Endodermal cell (in vitro differentiated cells): ENCODE data around the gene NTRK3. TPM values are rescaled to one million over a fixed set of nuclear protein-coding genes. Genes with fewer than 3 reads are reported as not detected.

ENCODE experiments used
- DNase-seq: peaks from one replicate; pipeline ENCODE4 v3.0.0-alpha.2; 2017
- H3K27ac ChIP-seq: 2 replicates; pipeline ENCODE4 v1.5.1; 2013; ENCODE audit warnings: mild to moderate bottlenecking, low read depth, low read length, moderate library complexity
- H3K27me3 ChIP-seq: 2 replicates; pipeline ENCODE4 v1.6.1; 2013; ENCODE audit warnings: mild to moderate bottlenecking, low read length, moderate library complexity; ENCODE audit not compliant: insufficient read depth, control insufficient read depth, poor library complexity, severe bottlenecking
- H3K36me3 ChIP-seq: 2 replicates; pipeline ENCODE4 v1.7.0; 2013; ENCODE audit warnings: mild to moderate bottlenecking, low read length, moderate library complexity; ENCODE audit not compliant: control insufficient read depth, insufficient read depth
- H3K4me1 ChIP-seq: one replicate; pipeline ENCODE4 v1.7.0; 2013; ENCODE audit warnings: low read length; ENCODE audit not compliant: control insufficient read depth, insufficient read depth
- H3K4me3 ChIP-seq: 2 replicates; pipeline ENCODE4 v1.5.1; 2013; ENCODE audit warnings: mild to moderate bottlenecking, low read length, moderate library complexity
- H3K9ac ChIP-seq: 2 replicates; pipeline ENCODE4 v1.6.1; 2013; ENCODE audit warnings: mild to moderate bottlenecking, low read length, moderate library complexity; ENCODE audit not compliant: poor library complexity, severe bottlenecking; ENCODE audit errors: extremely low read depth
- H3K9me3 ChIP-seq: 2 replicates; pipeline ENCODE4 v1.6.1; 2013; ENCODE audit warnings: mild to moderate bottlenecking, low read length, moderate library complexity; ENCODE audit not compliant: control insufficient read depth
- H3K27ac Mint-ChIP-seq: 2 replicates; pipeline ENCODE4 v1.8.0; 2020; ENCODE audit warnings: mixed read lengths
- H3K27me3 Mint-ChIP-seq: 2 replicates; pipeline ENCODE4 v1.8.0; 2021; ENCODE audit warnings: mild to moderate bottlenecking, mixed read lengths; ENCODE audit not compliant: insufficient read depth
- H3K36me3 Mint-ChIP-seq: 2 replicates; pipeline ENCODE4 v1.8.0; 2020; ENCODE audit warnings: low read depth, mixed read lengths
- H3K4me1 Mint-ChIP-seq: 2 replicates; pipeline ENCODE4 v1.8.0; 2020; ENCODE audit warnings: mixed read lengths
- H3K4me3 Mint-ChIP-seq: 2 replicates; pipeline ENCODE4 v1.8.0; 2020; ENCODE audit warnings: mild to moderate bottlenecking, moderate library complexity, mixed read lengths
- H3K9me3 Mint-ChIP-seq: 2 replicates; pipeline ENCODE4 v1.8.0; 2020; ENCODE audit warnings: mild to moderate bottlenecking, mixed read lengths
- CTCF ChIP-seq: fragments of 200-600 bp; sonication (generic); conservative IDR thresholded peaks from 2 replicates; pipeline ENCODE4 v1.5.0; 2021; ENCODE audit warnings: antibody characterized with exemption, mild to moderate bottlenecking
- WGBS, 2 experiments: methylation state at CpG; one replicate each; pipeline versions ENCODE4 v1.1.5 to v1.1.7; 2013; ENCODE audit warnings: missing lambda C conversion rate in 2 of 2, mixed read lengths in 1 of 2; ENCODE audit not compliant: insufficient coverage in 1 of 2, insufficient read length in 1 of 2; 5-methylcytosine and 5-hydroxymethylcytosine counted together
- total RNA-seq, 2 donors: library from RNA; stranded (reverse); fragmentation: NEBNext Ultra II Directional in 1 of 2; extraction: Animal tissue kit (Norgen Biotek cat#: 25700) in 1 of 2; gene quantifications; 2 replicates in 1 of 2; 3 replicates in 1 of 2; pipeline ENCODE4 v1.2.1, GENCODE V29; 2021

NTRK3 gene
- total RNA-seq, 2 donors from 2014 or later, result 0.11 to 0.86 TPM

- Histone ChIP-seq H3K9ac (no peak overlapping the region), H3K27ac (no peak overlapping the region), H3K9me3 (no peaks in the 10 kb centered on the region), H3K27me3 (peaks cover 12% of the 10 kb centered on the region), H3K4me1 (no peaks in the 10 kb centered on the region), H3K4me3 (no peak overlapping the region), H3K36me3 (no peaks in the 10 kb centered on the region)
- TF ChIP-seq CTCF, result no peak
- Mint-ChIP-seq H3K27ac (no peak overlapping the region), H3K9me3 (no peaks in the 10 kb centered on the region), H3K4me1 (no peaks in the 10 kb centered on the region), H3K27me3 (peaks cover 41% of the 10 kb centered on the region), H3K4me3 (no peak overlapping the region), H3K36me3 (no peaks in the 10 kb centered on the region)
- whole genome bisulfite sequencing, 2 experiments, result 83 to 88% methylated on average over 3 to 5 of the region's 5 CpGs
- no peak for DNase-seq
Measured at GRCh38 chr15:87916208-87916607, 340.3 kb downstream of the NTRK3 start.

- Histone ChIP-seq H3K4me1 (no peaks in the 10 kb centered on the region), H3K9me3 (no peaks in the 10 kb centered on the region), H3K27ac (no peak overlapping the region), H3K27me3 (peaks cover 22% of the 10 kb centered on the region), H3K36me3 (no peaks in the 10 kb centered on the region), H3K9ac (no peak overlapping the region), H3K4me3 (no peak overlapping the region)
- Mint-ChIP-seq H3K4me1 (no peaks in the 10 kb centered on the region), H3K36me3 (no peaks in the 10 kb centered on the region), H3K4me3 (no peak overlapping the region), H3K27ac (no peak overlapping the region), H3K9me3 (no peaks in the 10 kb centered on the region), H3K27me3 (peaks cover 47% of the 10 kb centered on the region)
- TF ChIP-seq CTCF, result no peak
- WGBS, 2 experiments, result 73 to 78% methylated on average over 4 of the region's 4 CpGs
- no peak for DNase-seq
Measured at GRCh38 chr15:87910301-87910700, 346.2 kb downstream of the NTRK3 start.

- Mint-ChIP-seq H3K27me3 (peaks cover 45% of the 10 kb centered on the region), H3K27ac (no peak overlapping the region), H3K36me3 (no peaks in the 10 kb centered on the region), H3K4me3 (no peak overlapping the region), H3K9me3 (no peaks in the 10 kb centered on the region), H3K4me1 (no peaks in the 10 kb centered on the region)
- TF ChIP-seq CTCF, result no peak
- no peak overlapping the region for H3K4me3 ChIP-seq
- no peak overlapping the region for H3K27ac ChIP-seq
- no peak overlapping the region for H3K9ac ChIP-seq
- no peaks in the 10 kb centered on the region for H3K36me3 ChIP-seq
- DNase-seq, result no peak
- H3K9me3 ChIP-seq, result no peaks in the 10 kb centered on the region
- H3K4me1 ChIP-seq, result no peaks in the 10 kb centered on the region
- 91 to 98% methylated on average over 7 to 8 of the region's 8 CpGs for WGBS, 2 experiments
- peaks cover 22% of the 10 kb centered on the region for H3K27me3 ChIP-seq
Measured at GRCh38 chr15:87907676-87908446, 348.7 kb downstream of the NTRK3 start.
